OCI-LY7 (cell line): ENCODE data around the gene CDK11B. TPM values are rescaled to one million over a fixed set of nuclear protein-coding genes. Genes with fewer than 3 reads are reported as not detected.
A peak's percentile ranks its signal among the peaks of the same experiment; 100 is the strongest.

Experiments
- BruUV-seq: library from RNA; stranded (reverse); fragments of 400-500 nt; replicated peaks from 2 replicates; lab custom pipeline; 2021; lab: Mats Ljungman, UMichigan
- CTCF ChIA-PET: fragments of 300-600 bp; sonication (Branson Sonifier 250); formaldehyde crosslinking; loops from one replicate; lab custom pipeline; 2022; ENCODE audit warnings: antibody characterized with exemption; ENCODE audit not compliant: unreplicated experiment; lab: Charles Lee
- POLR2A ChIA-PET: fragments of 300-600 bp; sonication (Branson Sonifier 250); formaldehyde crosslinking; loops from one replicate; lab custom pipeline; 2022; ENCODE audit warnings: antibody characterized with exemption; lab: Charles Lee
- DNase-seq: peaks from one replicate; pipeline ENCODE4 v3.0.0-alpha.2; 2015; ENCODE audit warnings: low spot score
- H2AFZ ChIP-seq: fragments of 200-600 bp; sonication (generic), shearing (Covaris generic); 2 replicates; pipeline ENCODE4 v1.6.1; 2014; ENCODE audit warnings: mild to moderate bottlenecking, antibody characterized with exemption, low read length, moderate library complexity
- H3K27ac ChIP-seq: fragments of 200-600 bp; sonication (generic); 2 replicates; pipeline ENCODE4 v1.5.1; 2014; ENCODE audit warnings: mixed run types, low read depth, mild to moderate bottlenecking, moderate library complexity, low read length, inconsistent platforms; ENCODE audit not compliant: poor library complexity, severe bottlenecking
- H3K36me3 ChIP-seq: fragments of 200-600 bp; sonication (generic); 2 replicates; pipeline ENCODE4 v1.6.1; 2014; ENCODE audit warnings: mild to moderate bottlenecking, antibody characterized with exemption, low read length, moderate library complexity, mixed read lengths; ENCODE audit not compliant: insufficient read depth
- H3K4me1 ChIP-seq: fragments of 200-600 bp; sonication (generic); 2 replicates; pipeline ENCODE4 v1.5.1; 2014; ENCODE audit warnings: mild to moderate bottlenecking, low read length; ENCODE audit not compliant: insufficient read depth, poor library complexity, severe bottlenecking
- H3K4me2 ChIP-seq: fragments of 200-600 bp; sonication (generic); 2 replicates; pipeline ENCODE4 v1.6.1; 2014; ENCODE audit warnings: mild to moderate bottlenecking, low read length
- H3K4me3 ChIP-seq: fragments of 200-600 bp; sonication (generic); 2 replicates; pipeline ENCODE4 v1.5.1; 2014; ENCODE audit warnings: mild to moderate bottlenecking, low read depth, low read length; ENCODE audit not compliant: poor library complexity, severe bottlenecking
- H3K79me2 ChIP-seq: fragments of 200-600 bp; sonication (generic); 2 replicates; pipeline ENCODE4 v1.6.1; 2016; ENCODE audit warnings: low read depth, mild to moderate bottlenecking, low read length, moderate library complexity, mixed read lengths; ENCODE audit not compliant: insufficient read depth
- H3K9me2 ChIP-seq: fragments of 200-600 bp; sonication (generic); 2 replicates; pipeline ENCODE4 v1.6.1; 2016; ENCODE audit warnings: mild to moderate bottlenecking, low read length, mixed read lengths; ENCODE audit not compliant: insufficient read depth
- H3K9me3 ChIP-seq: fragments of 200-600 bp; sonication (generic); 2 replicates; pipeline ENCODE4 v1.6.1; 2014; ENCODE audit warnings: mild to moderate bottlenecking, mixed run types, low read length, mixed read lengths
- H4K20me1 ChIP-seq: fragments of 200-600 bp; sonication (generic); 2 replicates; pipeline ENCODE4 v1.6.1; 2014; ENCODE audit warnings: mild to moderate bottlenecking, antibody characterized with exemption, low read length, moderate library complexity, mixed read lengths; ENCODE audit not compliant: insufficient read depth
- EZH2phosphoT487 ChIP-seq: fragments of 200-600 bp; sonication (generic); IDR thresholded peaks from 2 replicates; pipeline ENCODE4 v1.6.1; 2018; ENCODE audit warnings: low read depth, borderline replicate concordance, mild to moderate bottlenecking, mixed run types, antibody characterized with exemption, low read length, moderate library complexity, mixed read lengths
- intact Hi-C: fragments of 100-400 bp; cut with micrococcal nuclease; formaldehyde crosslinking; loops from one replicate; pipeline ENCODE4 v1.10.0; 2022; ENCODE audit not compliant: unreplicated experiment
- total RNA-seq, 2 experiments: library from RNA; depleted of rRNA in 1 of 2; stranded (reverse); fragments of >200 nt in 1 of 2; shearing (Covaris generic) in 1 of 2; gene quantifications; 2 replicates each; pipeline ENCODE4 v1.2.3, GENCODE V29; 2014 to 2022
- TF ChIP-seq, protein P1 (sequence below): fragments of 200-600 bp; sonication (generic); conservative IDR thresholded peaks from 2 replicates; pipeline ENCODE4 v1.5.1; 2014; ENCODE audit warnings: mild to moderate bottlenecking, antibody characterized with exemption, low read length, moderate library complexity, mixed read lengths

CDK11B gene
- total RNA-seq, 2 experiments from 2014 or later: 21.6 to 51.5 TPM

DNA sequence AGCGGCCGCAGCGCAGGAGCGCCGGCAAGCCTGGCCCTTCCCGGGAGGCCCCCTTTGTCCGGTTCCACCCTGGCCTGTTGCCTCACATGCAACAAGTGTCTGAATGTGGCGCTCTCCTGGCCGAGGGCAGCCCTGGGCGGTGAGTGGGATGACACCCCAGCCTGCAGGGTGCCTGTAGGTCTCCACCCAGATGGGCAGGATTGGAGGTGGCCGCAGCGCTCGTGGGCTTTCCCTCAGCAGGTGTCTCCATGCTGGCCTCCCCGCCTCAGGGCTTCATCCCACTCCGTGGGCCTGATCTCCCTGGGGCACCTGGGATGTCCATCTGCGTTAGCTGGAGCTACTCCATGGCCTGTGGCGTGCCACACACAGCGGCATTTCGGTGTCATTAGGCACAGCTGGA, 42.0 kb downstream of the CDK11B start:
- no TSS peak for BruUV-seq

DNA sequence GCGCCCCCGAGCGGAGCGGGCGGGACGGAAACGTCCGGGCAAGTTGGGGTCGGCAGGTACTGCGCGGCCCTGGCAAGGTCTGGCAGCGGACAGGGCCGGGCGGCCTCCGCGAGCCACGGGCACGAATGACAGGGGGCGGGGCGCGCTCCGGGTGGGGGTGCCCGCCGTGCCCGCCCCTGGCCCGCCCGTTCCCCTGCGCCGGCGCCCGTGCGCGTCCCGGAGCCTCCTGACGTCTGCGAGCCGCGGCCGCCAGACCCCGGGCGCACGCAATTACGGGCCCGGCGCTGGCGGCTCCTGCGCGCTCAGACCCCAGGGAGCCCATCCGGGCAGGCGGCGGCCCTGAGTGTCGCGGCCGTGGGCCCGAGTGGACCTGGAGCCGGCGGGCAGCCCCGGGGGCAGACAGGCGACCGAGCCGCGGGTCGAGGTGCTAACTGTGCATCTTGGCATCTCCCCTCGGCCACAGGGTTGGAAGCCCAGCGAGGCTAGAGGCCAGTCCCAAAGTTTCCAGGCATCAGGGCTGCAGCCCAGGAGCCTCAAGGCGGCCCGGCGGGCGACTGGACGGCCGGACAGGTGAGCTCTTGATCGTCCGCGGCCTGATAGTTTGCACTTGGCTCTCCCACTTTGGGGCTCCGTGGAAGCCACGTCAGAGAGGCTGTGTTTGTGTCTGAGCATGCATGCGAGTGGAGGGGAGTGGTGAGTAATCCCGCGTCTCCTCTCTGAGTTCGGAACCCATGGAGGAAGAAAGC, 42.6 kb downstream of the CDK11B start:
- no peak for DNase-seq
- H3K9me2 ChIP-seq: no peaks in the 10 kb centered on the region
- H3K4me3 ChIP-seq: peak overlapping the region; percentile 85
- POLR2A ChIA-PET: interaction anchor here (0.7 kb wide), 1 partner anchor 300 kb away, joined by 3 read pairs; no protein-coding TSS in a partner anchor
- H3K36me3 ChIP-seq: no peaks in the 10 kb centered on the region
- intact Hi-C loops: loop anchor here (5.0 kb wide), 1 partner anchor 44 kb away; the partner anchor contains the start of gene SSU72
- H2AFZ ChIP-seq: 0 out of 2 replicates have a peak overlapping the region, but pooled peaks have one; percentile 53
- CTCF ChIA-PET: no interaction called here
- no TSS peak for BruUV-seq
- H3K9me3 ChIP-seq: no peaks in the 10 kb centered on the region
- TF ChIP-seq, protein P1, sequence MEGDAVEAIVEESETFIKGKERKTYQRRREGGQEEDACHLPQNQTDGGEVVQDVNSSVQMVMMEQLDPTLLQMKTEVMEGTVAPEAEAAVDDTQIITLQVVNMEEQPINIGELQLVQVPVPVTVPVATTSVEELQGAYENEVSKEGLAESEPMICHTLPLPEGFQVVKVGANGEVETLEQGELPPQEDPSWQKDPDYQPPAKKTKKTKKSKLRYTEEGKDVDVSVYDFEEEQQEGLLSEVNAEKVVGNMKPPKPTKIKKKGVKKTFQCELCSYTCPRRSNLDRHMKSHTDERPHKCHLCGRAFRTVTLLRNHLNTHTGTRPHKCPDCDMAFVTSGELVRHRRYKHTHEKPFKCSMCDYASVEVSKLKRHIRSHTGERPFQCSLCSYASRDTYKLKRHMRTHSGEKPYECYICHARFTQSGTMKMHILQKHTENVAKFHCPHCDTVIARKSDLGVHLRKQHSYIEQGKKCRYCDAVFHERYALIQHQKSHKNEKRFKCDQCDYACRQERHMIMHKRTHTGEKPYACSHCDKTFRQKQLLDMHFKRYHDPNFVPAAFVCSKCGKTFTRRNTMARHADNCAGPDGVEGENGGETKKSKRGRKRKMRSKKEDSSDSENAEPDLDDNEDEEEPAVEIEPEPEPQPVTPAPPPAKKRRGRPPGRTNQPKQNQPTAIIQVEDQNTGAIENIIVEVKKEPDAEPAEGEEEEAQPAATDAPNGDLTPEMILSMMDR: no peak
- TF ChIP-seq EZH2phosphoT487: no peak
- no peak overlapping the region for H3K27ac ChIP-seq
- peak overlapping the region; percentile 75 for H3K4me2 ChIP-seq
- peaks cover 14% of the 10 kb centered on the region; the same call in 1 of the 2 replicates for H3K79me2 ChIP-seq
- H3K4me1 ChIP-seq: peaks cover 24% of the 10 kb centered on the region
- no peaks in the 10 kb centered on the region for H4K20me1 ChIP-seq

More for the DNA sequence above, 42.0 kb downstream of the CDK11B start:
- ChIA-PET CTCF (no interaction called here), POLR2A (no interaction called here)
- peak overlapping the region; percentile 85 for H3K4me3 ChIP-seq
- H3K9me2 ChIP-seq: no peaks in the 10 kb centered on the region
- H3K4me2 ChIP-seq: peak overlapping the region; percentile 75
- H3K4me1 ChIP-seq: peaks cover 24% of the 10 kb centered on the region
- H3K36me3 ChIP-seq: no peaks in the 10 kb centered on the region
- H2AFZ ChIP-seq: no peak overlapping the region
- DNase-seq: no peak
- intact Hi-C loops: loop anchor here (5.0 kb wide), 1 partner anchor 45 kb away; the partner anchor contains the start of gene SSU72
- H4K20me1 ChIP-seq: no peaks in the 10 kb centered on the region; the same call in 1 of the 2 replicates
- no peak overlapping the region for H3K27ac ChIP-seq
- H3K79me2 ChIP-seq: peaks cover 14% of the 10 kb centered on the region; the same call in 1 of the 2 replicates
- no peaks in the 10 kb centered on the region for H3K9me3 ChIP-seq
- TF ChIP-seq, protein P1: no peak
